Measurements from ENCODE around the gene RSRP1.
"Not testable (repeated sequence)": the region's sequence is repeated elsewhere in the genome, so short reads cannot be mapped to it uniquely, and the experiment has no call there.

Gene RSRP1

DNA sequence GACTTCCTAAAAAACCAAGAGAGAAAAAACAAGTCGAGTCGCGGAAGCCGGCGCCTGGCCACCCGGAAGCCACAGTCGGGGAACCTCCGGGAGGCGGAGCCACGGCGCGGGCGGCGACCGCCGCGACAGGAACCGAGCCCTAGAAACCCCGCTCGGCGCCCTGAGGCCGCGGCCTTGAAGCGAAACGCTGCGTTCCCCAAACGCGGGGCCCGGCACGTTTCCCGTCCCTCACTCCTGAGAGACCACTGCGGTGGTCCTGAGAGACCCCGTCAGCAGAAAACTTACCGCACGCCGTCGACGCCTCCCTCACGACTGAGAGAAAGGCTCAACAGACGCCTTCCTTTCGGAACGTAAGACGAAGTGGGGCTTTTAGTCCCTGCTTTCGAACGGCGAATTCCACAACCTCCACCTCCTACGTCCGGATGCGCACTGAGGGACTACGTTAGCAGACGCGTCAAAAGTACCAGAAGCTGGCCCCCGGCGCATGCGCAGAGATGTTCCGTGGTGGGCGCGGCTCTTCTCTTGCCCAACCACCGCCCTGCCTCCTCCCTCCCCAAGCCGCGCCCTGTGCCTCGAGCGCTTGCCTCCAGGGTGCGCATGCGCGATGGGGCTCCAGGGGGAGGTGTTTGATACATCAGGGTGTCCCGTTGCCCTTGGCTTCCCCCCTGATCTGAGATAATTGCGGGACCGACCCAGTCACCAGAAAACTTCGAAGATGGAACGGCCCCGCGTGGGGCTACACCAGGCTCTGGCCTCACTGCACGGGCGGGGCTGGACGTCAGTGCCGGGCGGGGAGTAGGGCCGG, at the start of gene RSRP1:
TSS of gene RSRP1 (minus strand) at position 431 of the 805 bp plus-strand sequence. CDS start 491 bp downstream, outside the sequence.
- peak; percentile 99 for DNase-seq (ENCODE audit: low read depth)

DNA sequence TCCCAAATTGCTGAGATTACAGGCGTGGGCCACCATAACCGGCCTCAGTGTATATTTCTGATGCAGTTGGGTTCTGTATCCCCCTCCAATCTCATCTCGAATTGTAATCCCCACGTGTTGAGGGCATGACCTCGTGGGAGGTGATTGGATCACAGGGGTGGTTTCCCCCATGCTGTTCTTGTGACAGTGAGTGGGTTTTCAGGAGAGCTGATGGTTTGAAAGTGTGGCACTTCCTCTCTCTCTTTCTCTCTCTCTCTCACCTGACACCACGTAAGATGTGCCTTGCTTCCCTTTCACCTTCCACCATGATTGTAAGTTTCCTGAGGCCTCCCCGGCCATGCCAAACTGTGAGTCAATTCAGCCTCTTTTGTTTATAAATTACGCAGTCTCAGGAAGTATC, 49.2 kb upstream of the RSRP1 start:
- DNase-seq (ENCODE audit: low read depth): not testable (repeated sequence)

DNA sequence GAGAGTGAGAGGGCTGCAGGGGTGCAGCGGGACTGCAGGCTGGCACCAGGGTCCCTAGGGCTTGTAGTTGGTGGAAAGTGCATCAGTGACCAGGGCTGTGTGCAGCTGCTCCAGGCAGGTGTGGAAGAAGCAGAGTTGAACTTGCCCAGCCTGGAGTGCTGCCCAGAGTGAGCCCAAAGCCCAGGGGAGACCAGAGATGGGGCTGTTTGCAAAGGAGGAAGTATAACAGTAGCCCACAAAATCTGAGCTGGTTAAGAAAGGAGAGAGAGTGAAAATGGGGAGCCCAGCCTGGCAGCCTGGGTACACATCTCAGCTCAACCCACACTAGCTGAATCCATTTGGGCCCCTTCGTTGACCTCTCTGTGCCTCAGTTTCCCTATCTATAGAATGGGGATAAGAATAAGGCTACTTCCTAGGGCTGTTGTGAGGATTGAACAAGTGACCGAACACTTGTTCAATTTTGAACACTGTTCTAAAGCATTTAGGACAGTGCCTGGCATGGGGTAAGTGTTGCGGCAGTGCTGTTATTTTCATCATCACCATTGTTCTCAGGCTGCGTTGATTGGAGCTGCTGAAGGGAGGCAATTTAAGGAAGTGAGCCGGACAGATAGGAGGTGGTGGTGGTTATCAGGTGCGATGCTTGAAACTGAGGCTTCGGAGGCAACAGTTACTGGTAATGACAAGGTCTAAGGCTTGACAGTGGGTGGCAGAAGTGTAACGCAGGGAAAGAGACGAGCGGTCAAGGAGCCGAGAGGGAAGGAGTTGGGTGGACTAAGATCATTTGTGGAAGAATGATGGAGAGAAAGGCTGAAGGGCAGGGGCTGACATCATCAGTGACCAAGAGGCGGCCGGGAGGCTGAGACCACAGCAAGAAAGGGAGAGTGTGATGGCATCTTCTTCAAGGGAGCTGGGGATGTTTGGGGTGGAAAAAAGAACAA, 47.9 kb upstream of the RSRP1 start:
- not testable (repeated sequence) for DNase-seq (ENCODE audit: low read depth)

GRCh38 chr1:25293426-25293825, 46.2 kb upstream of the RSRP1 start:
- not testable (repeated sequence) for DNase-seq (ENCODE audit: low read depth)

GRCh38 chr1:25290043-25290442, 42.8 kb upstream of the RSRP1 start:
- not testable (repeated sequence) for DNase-seq (ENCODE audit: low read depth)

DNA sequence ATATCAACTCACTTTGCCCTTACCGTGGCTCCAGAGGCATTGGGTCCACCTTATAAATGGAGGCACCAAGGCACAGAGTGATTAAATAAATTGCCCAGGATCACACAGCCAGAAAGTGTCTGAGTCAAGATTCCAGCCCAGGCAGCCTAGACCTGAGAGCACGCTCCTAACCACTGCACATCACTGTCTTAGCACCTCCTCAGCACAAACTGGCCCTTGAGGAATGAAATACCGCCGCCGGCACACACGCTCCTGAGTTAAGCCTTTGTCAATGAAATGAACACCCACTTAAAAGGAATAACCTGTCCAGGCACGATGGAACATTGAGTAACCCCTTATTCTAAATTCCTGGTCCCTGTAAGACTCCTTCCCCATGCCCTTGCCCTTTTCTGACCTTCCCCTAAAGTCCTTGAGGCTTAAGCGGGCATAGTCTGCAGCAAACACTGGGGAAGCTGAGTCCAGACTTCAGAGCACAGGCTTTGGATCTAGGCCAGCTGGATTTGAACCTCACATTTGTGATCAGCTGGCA, 41.4 kb upstream of the RSRP1 start:
- DNase-seq (ENCODE audit: low read depth): not testable (repeated sequence)

- DNase-seq (ENCODE audit: low read depth): not testable (repeated sequence)
These were observed 39.9 kb upstream of the RSRP1 start for GRCh38 chr1:25287164-25287563.

DNA sequence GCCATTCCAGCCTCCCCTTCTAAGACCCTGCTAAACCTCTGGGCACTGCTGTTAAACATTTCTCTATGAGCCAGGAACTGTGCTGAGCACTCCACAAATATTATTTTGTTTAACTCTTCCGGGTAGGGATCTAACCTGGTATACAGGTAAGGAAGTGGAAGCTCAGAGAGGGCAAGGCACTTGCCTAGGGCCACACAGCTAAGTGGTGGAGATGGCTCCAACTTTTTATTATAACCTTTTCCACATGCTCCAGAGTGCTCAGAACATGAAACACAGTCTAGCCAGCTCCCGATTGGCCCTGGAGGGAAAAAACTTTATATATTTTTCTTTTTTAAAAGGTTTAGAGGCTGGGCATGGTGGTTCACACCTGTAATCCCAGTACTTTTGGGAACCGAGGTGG, 38.6 kb upstream of the RSRP1 start:
- not testable (repeated sequence) for DNase-seq (ENCODE audit: low read depth)

DNA sequence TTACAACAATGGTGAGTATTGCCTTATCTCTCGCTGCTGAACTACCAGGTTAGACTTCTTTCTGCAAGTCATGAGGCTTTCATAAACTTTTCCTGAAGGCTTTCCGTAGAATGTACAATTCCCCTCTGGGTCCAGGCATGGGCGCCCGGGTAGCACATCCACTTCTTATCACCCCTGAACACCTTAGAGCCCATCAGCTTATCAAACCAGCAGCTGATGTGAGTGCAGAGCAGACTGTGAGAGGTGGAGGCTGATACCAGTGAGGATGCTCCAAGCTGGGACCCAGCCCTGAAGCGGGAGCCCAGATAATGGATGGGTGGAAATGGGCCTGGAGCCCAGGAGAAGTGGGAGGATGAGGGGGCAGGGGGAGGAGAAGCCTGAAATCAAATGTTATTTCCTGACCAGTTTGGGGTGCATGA, 32.4 kb upstream of the RSRP1 start:
- not testable (repeated sequence) for DNase-seq (ENCODE audit: low read depth)

DNA sequence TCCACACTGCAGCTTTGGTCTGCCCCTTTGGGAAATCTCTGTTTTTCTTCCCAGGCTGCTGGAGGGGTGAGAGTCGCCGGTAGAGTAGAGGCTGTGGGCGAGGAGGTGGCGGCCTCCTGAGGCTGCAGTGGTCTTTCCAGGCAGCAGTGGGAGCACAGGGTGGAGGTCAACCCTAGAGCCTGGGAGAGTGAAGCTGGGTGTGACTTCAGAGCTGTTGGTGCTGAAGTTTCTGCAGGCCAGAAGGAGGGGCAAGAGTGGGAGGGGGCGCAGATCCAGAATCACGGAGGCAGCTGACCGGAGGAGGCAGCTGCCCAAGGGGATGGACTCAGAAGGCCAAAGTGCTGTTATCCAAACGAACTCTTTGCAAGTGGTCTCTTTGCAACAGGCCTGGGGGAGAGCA, 31.5 kb upstream of the RSRP1 start:
- DNase-seq (ENCODE audit: low read depth): not testable (repeated sequence)

DNA sequence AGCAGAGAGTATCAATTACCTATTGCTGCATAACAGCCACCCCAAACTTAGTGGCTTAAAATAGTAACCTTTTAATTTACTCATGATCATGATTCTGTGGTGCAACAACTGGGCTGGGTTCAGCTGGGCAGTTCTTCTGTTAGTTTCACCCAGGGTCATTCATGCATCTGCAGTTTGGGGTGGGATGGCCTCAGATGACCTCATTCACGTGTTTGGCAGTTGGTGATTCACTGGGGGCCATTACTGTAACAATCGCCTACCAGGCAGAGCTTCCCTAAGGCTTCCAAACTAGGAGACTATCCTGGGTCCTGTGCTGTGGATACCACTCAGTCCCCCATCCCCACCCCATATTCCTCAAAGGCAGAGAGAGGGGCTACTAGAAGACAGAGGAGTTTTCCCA, 31.1 kb upstream of the RSRP1 start:
- not testable (repeated sequence) for DNase-seq (ENCODE audit: low read depth)

- DNase-seq (ENCODE audit: low read depth): not testable (repeated sequence)
These were observed 30.0 kb upstream of the RSRP1 start for GRCh38 chr1:25277295-25277694.

DNA sequence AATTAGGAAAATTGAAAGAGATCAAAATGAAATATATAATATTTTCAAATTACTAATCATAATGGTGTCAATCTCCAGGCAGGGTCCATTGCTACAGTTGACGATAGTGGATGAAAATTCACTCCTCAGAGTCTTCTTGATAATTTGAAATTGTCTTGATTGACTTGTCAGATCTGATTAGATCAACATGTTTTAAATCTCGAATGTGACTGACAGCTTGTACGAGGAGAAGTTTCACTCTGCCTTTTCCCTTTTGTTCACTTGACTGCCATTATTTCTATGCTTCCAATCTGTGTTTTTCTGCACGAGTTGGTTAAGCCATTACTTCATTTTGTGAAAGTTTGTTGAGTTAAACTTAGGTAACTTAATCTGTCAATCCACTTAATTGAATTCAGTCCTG, 28.4 kb upstream of the RSRP1 start:
- DNase-seq (ENCODE audit: low read depth): not testable (repeated sequence)

DNA sequence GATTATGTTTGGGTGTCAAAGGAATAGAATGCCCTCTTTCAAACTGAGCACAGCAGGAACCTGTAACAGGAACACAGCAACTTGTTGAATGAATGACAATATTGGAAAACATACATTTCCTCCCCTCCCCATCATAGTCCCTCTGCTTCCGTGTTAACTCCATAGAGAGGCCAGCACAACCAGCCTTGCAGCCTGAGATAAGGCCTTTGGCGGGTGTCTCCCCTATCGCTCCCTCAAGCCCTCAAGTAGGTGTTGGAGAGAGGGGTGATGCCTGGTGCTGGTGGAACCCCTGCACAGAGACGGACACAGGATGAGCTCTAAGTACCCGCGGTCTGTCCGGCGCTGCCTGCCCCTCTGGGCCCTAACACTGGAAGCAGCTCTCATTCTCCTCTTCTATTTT, 25.0 kb upstream of the RSRP1 start, which contains the start of gene RHD:
TSS of gene RHD (plus strand) at position 272 of the 400 bp plus-strand sequence. CDS start at position 311, 39 bp downstream.
- not testable (repeated sequence) for DNase-seq (ENCODE audit: low read depth)

- DNase-seq (ENCODE audit: low read depth): not testable (repeated sequence)
These were observed 21.0 kb upstream of the RSRP1 start for GRCh38 chr1:25268143-25268760.

DNA sequence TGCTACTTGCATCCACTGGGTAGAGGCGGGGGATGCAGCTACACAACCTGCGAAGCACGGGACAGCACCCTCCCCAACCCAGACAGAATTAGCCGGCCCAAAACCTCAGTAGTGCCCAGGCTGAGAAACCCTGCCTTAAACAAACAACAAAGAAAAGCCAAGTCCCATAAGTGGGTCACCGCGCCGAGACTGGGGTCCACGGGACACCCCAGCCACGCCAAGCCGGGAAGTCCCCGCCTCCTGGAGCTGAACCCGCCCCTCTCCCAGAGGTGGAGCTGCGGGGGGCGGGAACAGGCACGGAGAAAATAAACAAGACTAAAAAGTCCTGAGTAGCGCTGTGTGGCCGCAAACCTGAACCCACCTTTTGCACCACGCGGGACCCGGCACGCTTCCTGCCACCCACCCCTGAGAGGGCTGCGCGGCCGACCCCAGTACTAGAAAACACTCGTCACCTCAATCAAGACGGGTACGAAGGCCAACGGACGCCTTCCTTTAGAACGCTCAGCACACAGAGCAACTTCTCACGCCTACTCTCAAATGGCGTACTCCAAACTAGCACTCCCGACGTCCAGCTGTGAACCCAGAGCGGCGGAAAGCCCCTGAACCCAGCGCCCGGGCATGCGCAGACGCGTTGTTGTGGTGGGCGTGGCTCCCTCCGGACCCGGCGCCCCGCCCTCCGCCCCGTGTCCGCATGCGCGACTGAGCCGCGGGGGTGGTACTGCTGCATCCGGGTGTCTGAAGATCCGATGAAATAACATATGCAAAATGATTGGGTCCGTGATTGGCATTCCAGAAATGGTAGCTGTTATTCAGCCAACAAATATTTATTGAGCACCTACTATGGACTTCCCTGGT, 20.3 kb upstream of the RSRP1 start:
- peak; percentile 84 for DNase-seq (ENCODE audit: low read depth)

DNA sequence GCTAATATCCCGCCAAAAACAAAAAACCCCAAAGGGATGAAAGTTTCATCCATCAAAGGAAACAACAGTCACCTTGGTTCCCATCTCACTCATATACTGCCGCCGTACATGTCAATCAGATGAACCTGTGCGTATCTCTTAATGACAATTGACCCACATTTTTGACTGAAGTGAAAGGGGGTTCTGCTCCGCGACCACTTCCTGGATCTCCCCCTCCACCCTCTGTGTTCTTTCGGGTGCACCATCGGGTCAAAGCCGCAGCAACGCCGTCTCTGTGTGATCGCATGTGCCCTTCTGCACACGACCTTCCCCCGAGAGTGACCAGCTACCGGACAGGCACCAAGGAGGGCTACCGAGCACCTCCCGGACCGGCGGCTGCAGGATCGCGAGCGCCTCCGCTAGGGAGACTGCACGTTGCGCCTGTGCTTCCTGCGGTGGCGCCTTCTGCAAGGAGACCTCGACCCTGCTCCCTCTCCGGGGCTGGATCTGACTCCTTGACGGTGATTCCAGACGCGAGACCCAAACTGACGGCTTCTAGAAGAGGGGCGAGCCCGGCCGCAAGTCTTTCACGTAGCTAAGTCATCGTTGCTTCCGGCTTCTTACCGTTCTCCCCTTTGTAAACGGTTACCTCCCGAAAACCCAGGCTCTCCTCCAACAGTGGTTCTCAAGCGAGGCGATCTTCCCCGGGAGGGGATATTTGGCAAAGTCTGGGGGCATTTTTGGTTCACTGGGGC, 19.5 kb upstream of the RSRP1 start:
- not testable (repeated sequence) for DNase-seq (ENCODE audit: low read depth)

DNA sequence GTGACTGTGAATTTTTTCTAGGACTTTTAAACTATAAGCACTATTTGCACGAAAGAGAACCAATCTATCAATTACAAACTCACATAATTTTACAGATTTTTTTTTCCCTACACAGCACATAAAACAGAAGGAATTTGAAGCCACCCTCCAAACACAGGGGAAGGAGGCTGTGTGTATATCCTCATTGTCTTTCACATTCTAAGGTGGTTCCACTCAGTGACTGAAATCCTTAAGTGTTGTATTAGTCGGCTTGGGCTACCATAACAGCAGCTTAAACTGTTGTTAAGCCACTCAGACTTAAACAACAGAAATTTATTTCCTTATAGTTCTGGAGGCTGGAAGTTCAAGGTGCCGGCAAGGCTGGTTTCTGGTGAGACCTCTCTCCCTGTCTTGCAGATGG, 13.1 kb upstream of the RSRP1 start:
- not testable (repeated sequence) for DNase-seq (ENCODE audit: low read depth)

- DNase-seq (ENCODE audit: low read depth): peak; percentile 64
These were observed 12.6 kb upstream of the RSRP1 start for GRCh38 chr1:25259813-25260212.

DNA sequence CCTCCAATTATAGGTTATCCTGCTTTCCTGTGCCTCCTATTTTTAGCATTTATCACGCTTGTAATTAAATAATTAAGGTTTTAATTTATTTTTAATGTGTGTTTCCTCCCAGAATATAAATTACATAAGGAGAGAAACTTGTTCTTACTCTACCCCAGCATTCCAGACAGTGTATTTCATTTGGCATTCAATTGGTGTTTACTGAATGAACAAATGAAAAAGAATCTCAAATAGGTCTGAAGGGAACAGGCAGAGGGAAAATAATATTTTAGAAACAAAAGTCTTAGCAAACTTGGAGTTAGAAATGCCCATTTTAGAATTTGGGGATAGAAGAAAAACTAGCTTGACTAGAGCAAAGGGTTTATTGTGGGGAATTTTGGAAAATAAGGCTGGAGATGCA, 9.9 kb upstream of the RSRP1 start:
- DNase-seq (ENCODE audit: low read depth): peak; percentile 60
